K562 (cell line): ENCODE results near the gene PLD1. TPM values are rescaled to one million over a fixed set of nuclear protein-coding genes. Genes with fewer than 3 reads are reported as not detected.

ENCODE experiments used
- ATF7 ChIP-seq: fragments of 450-650 bp; IDR thresholded peaks from 2 replicates; pipeline ENCODE4 v1.7.1; 2014; ENCODE audit warnings: mild to moderate bottlenecking, moderate library complexity
- FOXA3 ChIP-seq, 2 experiments: fragments of 450-650 bp in 1 of 2; sonication (generic) in 1 of 2; formaldehyde crosslinking; IDR thresholded peaks in 1 of 2; conservative IDR thresholded peaks in 1 of 2; 2 replicates each; pipeline versions ENCODE4 v1.4.0 to v1.8.0; 2020 to 2022; ENCODE audit warnings: mild to moderate bottlenecking in 2 of 2, missing genetic modification reagents in 1 of 2
- PHF21A ChIP-seq: fragments of 450-650 bp; IDR thresholded peaks from 2 replicates; pipeline ENCODE4 v1.6.1; 2017; ENCODE audit warnings: low read depth, borderline replicate concordance
- SAFB2 ChIP-seq: fragments of 200-400 bp; formaldehyde crosslinking; IDR thresholded peaks from 2 replicates; pipeline ENCODE4 v1.6.1; 2018; ENCODE audit warnings: borderline replicate concordance, low read length, low read depth, moderate library complexity; ENCODE audit not compliant: severe bottlenecking
- ZKSCAN3 ChIP-seq: fragments of 250-450 bp; sonication (Bioruptor Pico); IDR thresholded peaks from 2 replicates; pipeline ENCODE4 v1.4.0; 2020
- ZSCAN29 ChIP-seq: fragments of 450-650 bp; IDR thresholded peaks from 2 replicates; pipeline ENCODE4 v1.6.1; 2017
- polyA plus RNA-seq, 8 experiments: library from polyadenylated mRNA; depleted of rRNA in 4 of 8; stranded (reverse) in 5 of 8; unstranded in 3 of 8; fragments of >200 nt; fragmentation: Nextera tagmentation in 2 of 8; fragmentation: Illumina TruSeq in 1 of 8; extraction: Ambion mirVana in 2 of 8; extraction: Trizol in 1 of 8; gene quantifications; 2 replicates each; pipeline versions ENCODE4 v1.2.1 to v1.2.3, GENCODE V29; 2011 to 2014; ENCODE audit warnings: inconsistent platforms in 1 of 8, missing spikeins in 1 of 8
- total RNA-seq, 7 experiments: library from RNA; depleted of rRNA in 6 of 7; stranded (reverse); fragments of >200 nt in 6 of 7; fragmentation: Illumina TruSeq in 2 of 7; extraction: Trizol in 2 of 7; gene quantifications; 2 replicates each; pipeline versions ENCODE4 v1.2.1 to v1.2.3, GENCODE V29; 2011 to 2021; ENCODE audit warnings: low replicate concordance in 1 of 7
- TF ChIP-seq, protein P1 (sequence below): sonication (generic); IDR thresholded peaks from 2 replicates; pipeline ENCODE4 v1.6.1; 2016
- TF ChIP-seq, protein P2 (sequence below): fragments of 250-450 bp; sonication (Bioruptor Pico); IDR thresholded peaks from 2 replicates; pipeline ENCODE4 v1.5.0; 2020; ENCODE audit warnings: mild to moderate bottlenecking

PLD1 gene
- total and polyA plus RNA-seq, 9 of the 15 experiments (the other 6 are each of a cell fraction or from before 2014, with no cell fraction given), result 8.4 to 26.1 (median 18.6) TPM

DNA sequence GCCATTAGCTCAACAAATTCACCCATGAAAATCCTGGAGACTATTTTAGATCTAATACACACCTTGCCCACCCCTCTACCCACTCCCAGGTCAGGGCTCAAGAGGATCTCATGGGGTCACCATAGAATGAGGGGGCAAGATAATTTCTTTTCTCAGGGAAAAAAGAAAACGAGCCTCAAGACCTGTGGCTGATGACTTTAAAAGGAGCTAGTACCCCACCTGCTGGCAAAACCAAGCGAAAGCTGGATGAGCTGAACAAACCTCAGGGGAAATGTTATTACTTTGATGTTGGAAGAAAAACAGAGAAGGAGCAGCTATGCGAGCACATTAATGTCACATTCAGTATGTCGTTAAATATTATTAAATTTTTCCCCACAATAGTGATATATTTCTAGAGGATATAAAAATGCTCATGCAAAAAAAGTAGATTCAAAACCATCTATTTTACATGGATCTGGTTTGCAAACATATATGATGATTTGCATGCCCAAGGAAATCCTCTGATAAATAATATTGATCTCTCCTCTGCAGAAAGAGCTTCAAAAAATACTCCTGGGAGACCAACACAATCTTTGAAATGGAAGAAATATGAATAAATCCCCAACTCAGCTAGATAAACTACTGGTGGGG lies 37.7 kb downstream of the PLD1 start (continued):
- TF ChIP-seq ZKSCAN3, result no peak
- no peak for TF ChIP-seq SAFB2
- TF ChIP-seq ATF7, result no peak
- TF ChIP-seq, protein P1, sequence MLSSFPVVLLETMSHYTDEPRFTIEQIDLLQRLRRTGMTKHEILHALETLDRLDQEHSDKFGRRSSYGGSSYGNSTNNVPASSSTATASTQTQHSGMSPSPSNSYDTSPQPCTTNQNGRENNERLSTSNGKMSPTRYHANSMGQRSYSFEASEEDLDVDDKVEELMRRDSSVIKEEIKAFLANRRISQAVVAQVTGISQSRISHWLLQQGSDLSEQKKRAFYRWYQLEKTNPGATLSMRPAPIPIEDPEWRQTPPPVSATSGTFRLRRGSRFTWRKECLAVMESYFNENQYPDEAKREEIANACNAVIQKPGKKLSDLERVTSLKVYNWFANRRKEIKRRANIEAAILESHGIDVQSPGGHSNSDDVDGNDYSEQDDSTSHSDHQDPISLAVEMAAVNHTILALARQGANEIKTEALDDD, result no peak
- no peak for TF ChIP-seq FOXA3 (CRISPR knock-in tag; conservative IDR thresholded peaks at IDR 0.05 in 1 of 2, IDR thresholded peaks at IDR 0.05 in 1 of 2)
- TF ChIP-seq PHF21A, result no peak
- no peak for TF ChIP-seq ZSCAN29
- TF ChIP-seq, protein P2, sequence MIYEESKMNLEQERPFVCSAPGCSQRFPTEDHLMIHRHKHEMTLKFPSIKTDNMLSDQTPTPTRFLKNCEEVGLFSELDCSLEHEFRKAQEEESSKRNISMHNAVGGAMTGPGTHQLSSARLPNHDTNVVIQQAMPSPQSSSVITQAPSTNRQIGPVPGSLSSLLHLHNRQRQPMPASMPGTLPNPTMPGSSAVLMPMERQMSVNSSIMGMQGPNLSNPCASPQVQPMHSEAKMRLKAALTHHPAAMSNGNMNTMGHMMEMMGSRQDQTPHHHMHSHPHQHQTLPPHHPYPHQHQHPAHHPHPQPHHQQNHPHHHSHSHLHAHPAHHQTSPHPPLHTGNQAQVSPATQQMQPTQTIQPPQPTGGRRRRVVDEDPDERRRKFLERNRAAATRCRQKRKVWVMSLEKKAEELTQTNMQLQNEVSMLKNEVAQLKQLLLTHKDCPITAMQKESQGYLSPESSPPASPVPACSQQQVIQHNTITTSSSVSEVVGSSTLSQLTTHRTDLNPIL (CRISPR knock-in tag), result no peak
- TF ChIP-seq, all 486 proteins: peak for 9
